AG04449 (cell line): ENCODE data around the gene OMA1.
A peak's percentile ranks its signal among the peaks of the same experiment; 100 is the strongest.

ENCODE experiments used
- CTCF ChIA-PET: fragments of 350-600 bp; formaldehyde crosslinking; extraction: SDS; loops from one replicate; lab custom pipeline; 2021; ENCODE audit warnings: antibody characterized with exemption; lab: Yijun Ruan, JAX
- POLR2A ChIA-PET: fragments of 400-600, 350-600 bp; formaldehyde crosslinking; extraction: SDS; loops from one replicate; lab custom pipeline; 2020; ENCODE audit warnings: antibody characterized with exemption, inconsistent platforms; lab: Yijun Ruan, JAX
- DNase-seq: peaks from one replicate; pipeline ENCODE4 v3.0.0-alpha.2; 2010; ENCODE audit warnings: low read depth, low spot score
- H3K4me3 ChIP-seq: 2 replicates; pipeline ENCODE4 v1.5.1; 2011; ENCODE audit warnings: low read depth, mild to moderate bottlenecking, control low read depth, low read length
- TF ChIP-seq, protein P1 (sequence below): IDR thresholded peaks from one replicate; pipeline ENCODE4 v1.5.1; 2011; ENCODE audit warnings: mild to moderate bottlenecking, moderate library complexity, low read length, control low read depth, inconsistent platforms; ENCODE audit not compliant: insufficient read depth; ENCODE audit errors: missing control alignments

The OMA1 gene

DNA sequence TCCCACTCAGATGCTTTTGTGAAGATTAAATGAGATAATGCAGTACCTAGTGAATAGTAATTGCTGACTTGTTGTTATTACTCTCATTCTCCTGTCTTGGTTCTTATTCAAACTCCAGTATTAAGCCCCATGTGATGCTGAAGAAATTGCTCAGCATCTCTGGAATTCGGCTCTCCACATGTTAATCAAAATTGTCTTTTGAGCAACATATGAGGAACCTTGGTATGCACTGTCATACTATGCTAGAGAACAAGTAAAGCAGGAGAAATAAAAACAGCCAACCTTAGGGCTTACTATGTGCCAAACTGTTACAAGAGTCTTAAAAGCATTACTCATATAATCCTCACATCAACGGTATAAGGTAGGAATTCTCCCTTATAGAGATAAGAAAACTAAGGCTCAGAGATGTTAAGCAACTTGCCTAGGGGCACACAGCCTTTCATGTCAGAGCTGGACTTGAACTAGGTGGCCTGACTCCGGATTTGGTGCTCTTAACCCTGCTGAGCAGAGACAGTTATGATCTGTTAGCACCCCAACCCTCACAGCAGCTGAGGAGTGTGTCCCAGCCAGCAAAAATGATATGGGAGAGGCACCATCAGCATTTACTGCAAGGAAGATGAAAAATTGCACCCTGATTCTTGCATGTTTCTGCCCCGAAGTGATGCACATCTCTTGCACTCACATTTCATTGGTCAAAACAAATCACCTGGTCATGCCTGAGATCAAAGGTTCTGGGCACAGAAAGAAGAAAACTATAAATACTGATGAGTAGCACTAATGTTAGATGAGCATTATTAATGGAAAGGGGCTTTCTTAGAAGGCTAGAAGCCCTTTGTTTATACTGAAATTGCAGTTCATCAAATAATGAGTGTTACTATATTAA, 102.3 kb downstream of the OMA1 start:
- DNase-seq, result peak; percentile 42
- ChIA-PET CTCF (no interaction called here), POLR2A (no interaction called here)
- TF ChIP-seq, protein P1, sequence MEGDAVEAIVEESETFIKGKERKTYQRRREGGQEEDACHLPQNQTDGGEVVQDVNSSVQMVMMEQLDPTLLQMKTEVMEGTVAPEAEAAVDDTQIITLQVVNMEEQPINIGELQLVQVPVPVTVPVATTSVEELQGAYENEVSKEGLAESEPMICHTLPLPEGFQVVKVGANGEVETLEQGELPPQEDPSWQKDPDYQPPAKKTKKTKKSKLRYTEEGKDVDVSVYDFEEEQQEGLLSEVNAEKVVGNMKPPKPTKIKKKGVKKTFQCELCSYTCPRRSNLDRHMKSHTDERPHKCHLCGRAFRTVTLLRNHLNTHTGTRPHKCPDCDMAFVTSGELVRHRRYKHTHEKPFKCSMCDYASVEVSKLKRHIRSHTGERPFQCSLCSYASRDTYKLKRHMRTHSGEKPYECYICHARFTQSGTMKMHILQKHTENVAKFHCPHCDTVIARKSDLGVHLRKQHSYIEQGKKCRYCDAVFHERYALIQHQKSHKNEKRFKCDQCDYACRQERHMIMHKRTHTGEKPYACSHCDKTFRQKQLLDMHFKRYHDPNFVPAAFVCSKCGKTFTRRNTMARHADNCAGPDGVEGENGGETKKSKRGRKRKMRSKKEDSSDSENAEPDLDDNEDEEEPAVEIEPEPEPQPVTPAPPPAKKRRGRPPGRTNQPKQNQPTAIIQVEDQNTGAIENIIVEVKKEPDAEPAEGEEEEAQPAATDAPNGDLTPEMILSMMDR, result no peak
- no peak overlapping the region for H3K4me3 ChIP-seq

DNA sequence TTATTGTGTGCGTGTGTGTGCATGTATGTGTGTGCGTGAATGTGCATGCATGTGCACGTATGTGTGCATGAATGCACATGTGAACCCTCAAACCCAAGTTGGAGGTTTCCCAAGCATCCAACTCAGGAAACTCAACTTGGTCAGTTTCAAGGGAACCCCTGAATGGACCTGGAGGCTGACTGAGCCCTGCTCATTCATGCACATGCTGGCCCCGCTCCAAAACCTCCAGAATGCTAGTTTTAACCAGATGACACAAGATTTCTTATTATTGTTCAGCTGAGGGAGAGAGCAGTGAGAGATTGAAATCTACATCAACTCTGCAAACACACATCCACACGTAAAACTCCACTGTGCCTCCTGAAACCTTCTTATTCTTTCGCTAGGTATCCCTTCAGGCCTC, 104.4 kb downstream of the OMA1 start:
- DNase-seq, result no peak
- TF ChIP-seq, protein P1, result no peak
- POLR2A ChIA-PET, result no interaction called here
- no peak overlapping the region for H3K4me3 ChIP-seq
- CTCF ChIA-PET, result interaction anchor here (1.3 to 3.3 kb wide), 2 partner anchors 10 to 19 kb away, joined by 3 to 10 read pairs; no protein-coding TSS in a partner anchor

- ChIA-PET CTCF (interaction anchor here (1.3 to 3.3 kb wide), 3 partner anchors 9 to 78 kb away, joined by 3 to 10 read pairs (median 4); no protein-coding TSS in a partner anchor), POLR2A (no interaction called here)
- TF ChIP-seq, protein P1, result no peak
- no peak for DNase-seq
- H3K4me3 ChIP-seq, result no peak overlapping the region
These were observed 104.8 kb downstream of the OMA1 start for GRCh38 chr1:58441699-58442098.

GRCh38 chr1:58440696-58441095, 105.8 kb downstream of the OMA1 start:
- CTCF ChIA-PET, result interaction anchor here (1.3 to 3.3 kb wide), 3 partner anchors 8 to 77 kb away, joined by 3 to 10 read pairs (median 4); no protein-coding TSS in a partner anchor
- POLR2A ChIA-PET, result no interaction called here
- no peak overlapping the region for H3K4me3 ChIP-seq

DNA sequence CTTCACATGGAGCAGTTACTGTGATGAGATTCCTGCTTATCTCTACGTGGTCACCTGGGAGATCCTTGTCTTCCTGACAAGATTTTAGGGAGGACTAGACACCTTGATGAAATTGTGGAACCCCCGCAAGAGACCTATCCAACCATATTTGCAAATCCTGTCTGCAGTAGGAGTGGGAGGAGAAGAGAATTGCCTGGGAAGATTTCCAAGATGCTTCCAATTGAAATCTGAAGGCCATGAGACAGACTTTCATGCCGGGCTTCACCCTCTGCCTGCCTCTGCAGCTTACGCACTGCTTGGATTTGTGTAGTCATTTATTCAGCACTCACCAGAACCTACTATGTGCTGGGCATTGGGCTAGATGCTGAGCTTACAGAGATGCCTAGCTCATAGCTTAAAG, 106.6 kb downstream of the OMA1 start:
- POLR2A ChIA-PET, result interaction anchor here (0.7 kb wide), 1 partner anchor 41 kb away, joined by 3 read pairs; no protein-coding TSS in a partner anchor
- H3K4me3 ChIP-seq, result no peak overlapping the region
- CTCF ChIA-PET, result interaction anchor here (1.6 kb wide), 1 partner anchor 76 kb away, joined by 4 read pairs; no protein-coding TSS in a partner anchor
- TF ChIP-seq, protein P1, result no peak
- DNase-seq, result no peak

More at GRCh38 chr1:58440696-58441095, 105.8 kb downstream of the OMA1 start:
- DNase-seq, result no peak
- TF ChIP-seq, protein P1, result no peak

DNA sequence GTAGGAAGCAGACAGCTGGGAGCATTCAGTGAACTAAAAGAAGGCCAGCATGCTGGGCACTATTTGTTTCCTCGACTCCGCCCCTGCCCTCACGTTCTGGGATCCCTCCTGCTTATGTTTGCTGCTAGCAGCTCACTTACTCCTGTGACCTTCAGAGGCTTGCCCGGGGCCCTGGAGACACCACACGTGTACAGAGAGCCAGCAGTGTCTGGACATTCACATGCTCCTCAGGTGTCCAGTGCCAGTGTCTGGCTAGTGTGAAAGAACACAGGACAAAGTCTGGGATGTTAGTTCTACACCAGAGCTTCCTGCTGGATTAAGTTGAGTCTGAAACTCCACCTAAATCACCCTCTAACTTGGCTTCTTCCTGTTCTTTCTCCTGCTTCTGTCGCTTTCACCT, 108.1 kb downstream of the OMA1 start:
- POLR2A ChIA-PET, result no interaction called here
- no peak for DNase-seq
- CTCF ChIA-PET, result no interaction called here
- TF ChIP-seq, protein P1, result no peak
- no peak overlapping the region for H3K4me3 ChIP-seq
